GM12892 (cell line): Measurements from ENCODE around the gene SPATA25. TPM values are rescaled to one million over a fixed set of nuclear protein-coding genes. Genes with fewer than 3 reads are reported as not detected.
"Not testable (repeated sequence)": the region's sequence is repeated elsewhere in the genome, so short reads cannot be mapped to it uniquely, and the experiment has no call there.

Experiments
- DNase-seq: peaks from one replicate; pipeline ENCODE4 v3.0.0; 2011; ENCODE audit not compliant: insufficient read length
- FAIRE-seq: peaks from 2 replicates; lab custom pipeline; 2011; peaks lifted over from hg19 to GRCh38; lab: Jason Lieb, UNC
- POLR2A ChIP-seq: IDR thresholded peaks from 2 replicates; pipeline ENCODE4 v1.6.1; 2011; ENCODE audit warnings: low read depth, low read length, control low read depth
- POLR2AphosphoS5 ChIP-seq: IDR thresholded peaks from 2 replicates; pipeline ENCODE4 v1.6.1; 2011; ENCODE audit warnings: low read depth, low read length, control low read depth
- TAF1 ChIP-seq: IDR thresholded peaks from 2 replicates; pipeline ENCODE4 v1.6.1; 2011; ENCODE audit warnings: low read depth, mild to moderate bottlenecking, control low read depth, low read length, borderline replicate concordance
- polyA plus RNA-seq: library from polyadenylated mRNA; unstranded; fragments of >200 nt; gene quantifications from one replicate; pipeline ENCODE4 v1.2.1, GENCODE V29; 2012; ENCODE audit warnings: missing spikeins, inconsistent platforms; ENCODE audit not compliant: missing spikeins

Gene SPATA25, protein sequence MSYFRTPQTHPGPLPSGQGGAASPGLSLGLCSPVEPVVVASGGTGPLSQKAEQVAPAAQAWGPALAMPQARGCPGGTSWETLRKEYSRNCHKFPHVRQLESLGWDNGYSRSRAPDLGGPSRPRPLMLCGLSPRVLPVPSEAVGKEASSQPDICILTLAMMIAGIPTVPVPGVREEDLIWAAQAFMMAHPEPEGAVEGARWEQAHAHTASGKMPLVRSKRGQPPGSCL
- polyA plus RNA-seq = not detected

DNA sequence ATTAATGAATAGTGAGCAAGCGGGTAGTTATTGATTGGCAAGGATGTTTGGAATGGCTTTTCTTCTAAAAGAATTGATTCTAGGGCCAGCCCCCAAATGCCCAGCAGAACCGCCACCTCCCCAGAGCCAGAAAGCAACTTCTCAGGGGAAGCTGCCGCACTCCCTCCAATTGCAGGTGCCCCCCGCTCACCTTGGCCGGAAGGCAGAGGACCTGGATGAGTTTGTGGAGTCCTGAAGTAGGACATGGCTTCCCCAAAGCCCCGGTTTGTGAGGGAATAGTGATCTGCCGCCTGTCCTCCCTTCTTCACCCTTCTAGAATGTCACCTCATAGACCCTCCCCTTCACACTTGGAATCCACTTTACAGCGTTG is at the start of gene SPATA25:
Gene SPATA25 (minus strand): TSS at position 277 of the 370 bp plus-strand sequence. CDS start 32 bp downstream, at position 245.
- FAIRE-seq (no peak), DNase-seq (no peak)
- TF ChIP-seq POLR2A = no peak
- no peak for TF ChIP-seq TAF1
- no peak for TF ChIP-seq POLR2AphosphoS5

DNA sequence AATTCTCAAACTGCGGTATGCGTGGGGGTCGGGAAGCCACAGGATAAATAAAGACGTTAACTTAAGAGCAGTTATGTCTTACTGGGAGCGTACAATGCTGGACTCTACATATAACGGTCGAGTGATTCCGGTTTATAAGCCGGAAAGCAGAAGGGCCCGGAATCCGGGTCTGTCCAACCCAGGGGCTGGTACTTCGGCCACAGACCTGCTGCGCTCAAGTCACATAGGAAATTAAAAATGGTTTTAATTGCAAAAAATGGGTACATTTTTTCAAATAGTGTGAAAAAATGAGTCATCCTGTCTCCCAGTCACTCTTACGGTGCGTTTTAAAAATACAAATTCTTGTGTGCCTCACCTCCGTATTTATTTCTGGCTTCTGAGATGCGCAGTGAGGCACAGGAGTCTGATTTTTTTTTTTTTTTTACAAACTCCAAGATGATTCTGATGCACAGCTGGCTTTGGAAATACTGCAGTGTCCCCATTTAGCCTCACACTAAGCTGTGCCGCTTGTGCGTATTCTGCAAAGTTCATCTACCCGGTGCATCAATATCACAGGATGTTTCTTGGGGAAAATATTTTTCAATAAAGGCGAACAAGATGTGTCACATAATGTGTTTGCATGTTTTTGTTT is 48.1 kb upstream of the SPATA25 start:
- DNase-seq (no peak), FAIRE-seq (no peak)

DNA sequence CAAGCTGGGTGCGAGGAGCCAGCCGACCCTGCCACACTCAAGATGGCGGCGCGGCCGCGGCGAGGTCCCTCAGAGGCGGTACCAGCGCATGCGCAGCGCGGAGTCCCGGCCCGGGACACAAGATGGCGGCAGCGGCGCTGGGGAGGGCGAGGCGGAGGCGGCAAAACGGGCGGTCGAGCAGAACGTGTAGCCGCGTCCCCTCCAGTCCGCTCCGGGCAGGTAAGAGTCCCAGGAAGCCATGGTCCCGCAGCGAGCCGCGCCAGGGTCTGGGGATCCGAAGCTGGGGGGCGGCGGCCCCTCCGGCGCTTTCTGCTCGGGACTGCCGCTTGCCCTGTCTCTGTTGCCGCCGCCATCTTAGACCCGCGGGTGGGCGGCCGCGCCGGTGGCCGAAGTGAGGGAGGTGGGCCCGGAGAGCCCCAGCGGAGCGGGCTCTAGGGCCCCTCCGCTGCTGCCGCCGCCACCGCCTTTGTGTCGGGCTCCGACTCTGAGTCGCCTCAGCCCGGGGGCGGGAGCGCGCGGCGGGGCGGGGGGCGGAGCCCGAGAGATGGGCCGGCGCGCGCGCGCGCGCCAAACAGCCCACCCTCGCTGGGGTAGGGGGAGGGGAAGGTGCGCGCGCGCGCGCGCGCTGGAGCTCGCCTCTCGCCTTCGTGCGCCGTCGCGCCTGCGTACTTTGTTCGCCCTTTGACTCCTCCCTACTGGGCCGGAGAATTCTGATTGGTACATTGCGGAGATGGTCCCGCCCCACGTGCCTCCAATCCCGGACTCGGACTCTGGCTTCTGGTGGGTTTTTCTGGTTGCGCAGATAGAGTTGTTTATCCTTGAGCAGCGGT is 47.4 kb upstream of the SPATA25 start, which contains the start of gene PCIF1:
Gene PCIF1 (plus strand): TSS at position 98 of the 830 bp plus-strand sequence. CDS start 4,317 bp downstream, outside the sequence.
- DNase-seq (peak; percentile 98), FAIRE-seq (peak; percentile 85)
- TF ChIP-seq POLR2A (peak; percentile 92), TAF1 (peak; percentile 98), POLR2AphosphoS5 (peak; percentile 87)

More for the DNA sequence above, 48.1 kb upstream of the SPATA25 start:
- TF ChIP-seq TAF1 = no peak
- TF ChIP-seq POLR2AphosphoS5 = no peak; the same call in 1 of the 2 replicates
- TF ChIP-seq POLR2A = no peak

DNA sequence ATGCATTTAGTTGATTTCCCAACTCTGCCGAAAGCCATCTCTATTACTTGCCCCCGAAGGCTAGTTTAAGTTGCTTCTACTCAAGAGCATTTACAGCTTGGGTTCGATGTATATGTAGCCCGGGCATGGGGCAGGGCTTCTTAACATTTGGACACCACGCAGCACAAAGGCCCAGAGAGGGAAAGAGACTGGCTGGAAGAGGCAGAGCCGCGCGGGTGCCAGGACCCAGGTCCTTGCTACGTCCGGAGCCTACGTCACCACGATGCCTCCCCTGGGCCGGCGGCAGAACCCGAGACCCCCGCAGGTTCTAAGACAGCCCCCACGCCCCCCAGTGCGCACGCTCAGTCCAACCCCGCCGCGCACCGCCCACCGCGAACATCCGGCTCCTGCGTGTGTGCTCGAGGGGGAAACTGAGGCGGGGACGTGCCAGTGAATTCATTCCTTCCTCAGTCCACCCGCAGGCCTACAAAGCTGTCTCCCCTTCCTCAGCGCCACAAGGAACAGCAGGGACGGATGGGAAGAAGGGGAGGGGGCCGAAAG is 46.7 kb upstream of the SPATA25 start:
- no peak for TF ChIP-seq POLR2AphosphoS5
- TF ChIP-seq TAF1 = no peak
- TF ChIP-seq POLR2A = no peak
- DNase-seq = peak; percentile 46
- no peak for FAIRE-seq

DNA sequence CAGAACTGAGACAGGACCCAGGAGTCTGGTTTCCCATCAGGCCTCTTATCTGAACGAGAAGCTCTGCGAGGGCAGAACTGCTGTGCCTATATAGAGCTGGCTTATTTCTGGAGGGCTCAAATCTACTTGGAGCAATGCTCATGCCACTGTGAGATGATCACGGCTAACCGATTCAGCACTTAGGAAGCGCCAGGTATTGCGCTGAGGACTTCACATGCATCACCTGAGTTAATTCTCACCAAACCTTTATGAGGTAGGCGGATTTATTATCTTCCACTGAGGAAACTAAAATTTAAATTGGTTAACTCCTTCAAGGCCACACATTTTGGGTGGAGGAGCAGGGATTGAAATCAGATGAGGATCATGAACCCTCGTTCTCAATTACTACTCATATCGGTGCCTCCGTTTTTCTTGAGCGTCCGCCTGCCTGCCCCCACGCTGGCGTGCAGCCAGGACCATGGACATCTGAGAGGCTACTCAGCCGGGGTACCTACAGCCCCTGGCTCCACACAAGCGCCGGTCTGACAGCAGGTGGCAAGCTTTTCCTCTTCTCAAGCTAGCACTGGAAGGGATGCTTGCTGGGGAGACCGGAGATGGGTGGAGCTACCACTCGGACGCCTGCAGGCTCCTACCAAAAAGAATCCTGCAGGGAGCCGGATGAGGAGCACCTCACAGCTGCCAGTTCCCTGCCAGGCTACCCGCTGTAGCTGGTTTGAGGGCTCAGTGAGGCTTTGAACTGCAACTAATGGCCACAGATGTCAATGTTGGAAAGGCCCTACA is 46.0 kb upstream of the SPATA25 start:
- TF ChIP-seq POLR2A = no peak
- no peak for TF ChIP-seq TAF1
- no peak; the same call in 1 of the 2 replicates for TF ChIP-seq POLR2AphosphoS5
- peak; percentile 65 for DNase-seq
- FAIRE-seq = no peak

DNA sequence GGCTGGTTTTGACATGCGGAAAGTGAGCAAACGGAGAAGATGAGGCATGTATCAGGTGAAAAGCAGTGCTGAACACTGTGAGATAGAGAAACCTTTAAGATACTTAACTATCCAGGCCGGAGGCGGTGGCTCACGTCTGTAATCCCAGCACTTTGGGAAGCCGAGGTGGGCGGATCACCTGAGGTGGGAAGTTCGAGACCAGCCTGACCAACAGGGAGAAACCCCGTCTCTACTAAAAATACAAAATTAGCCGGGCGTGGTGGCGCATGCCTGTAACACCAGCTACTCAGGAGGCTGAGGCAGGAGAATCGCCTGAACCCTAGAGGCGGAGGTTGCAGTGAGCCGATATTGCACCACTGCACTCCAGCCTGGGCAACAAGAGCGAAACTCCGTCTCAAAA is 44.3 kb upstream of the SPATA25 start:
- FAIRE-seq = not testable (repeated sequence)

DNA sequence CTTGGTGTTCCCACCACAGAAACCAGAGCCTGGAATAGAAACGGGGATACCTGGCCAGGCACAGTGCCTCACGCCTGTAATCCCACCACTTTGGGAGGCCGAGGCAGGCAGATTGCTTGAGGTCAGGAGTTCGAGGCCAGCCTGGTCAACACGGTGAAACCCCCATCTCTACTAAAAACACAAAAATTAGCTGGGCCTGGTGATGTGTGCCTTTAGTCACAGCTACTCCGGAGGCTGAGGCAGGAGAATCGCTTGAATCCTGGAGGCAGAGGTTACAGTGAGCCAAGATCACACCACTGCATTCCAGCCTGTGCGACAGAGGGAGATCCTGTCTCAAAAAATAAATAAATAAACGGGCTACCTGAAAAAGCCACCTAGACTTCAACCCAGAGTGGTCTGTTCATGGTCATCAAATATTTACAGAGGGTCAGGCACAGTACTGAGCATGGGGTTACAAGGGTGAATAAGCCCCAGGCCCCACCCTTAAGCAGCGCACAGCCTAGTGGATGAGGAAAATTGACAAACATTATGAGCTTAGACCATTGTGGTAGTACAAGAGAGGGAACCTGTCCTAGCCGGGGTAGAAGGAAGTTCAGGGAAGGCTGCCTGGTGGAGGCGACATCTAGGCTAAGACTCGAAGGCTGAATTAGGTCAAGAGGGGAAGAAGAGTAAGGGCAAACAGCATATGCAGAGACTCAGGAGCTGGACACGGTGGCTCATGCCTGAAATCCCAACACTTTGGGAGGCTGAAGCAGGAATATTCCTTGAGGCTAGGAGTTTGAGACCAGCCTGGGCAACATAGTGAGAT is 39.9 kb upstream of the SPATA25 start:
- DNase-seq = no peak
- no peak for FAIRE-seq
- TF ChIP-seq POLR2A = no peak
- TF ChIP-seq TAF1 = no peak
- no peak for TF ChIP-seq POLR2AphosphoS5

More for the DNA sequence above, 44.3 kb upstream of the SPATA25 start:
- not testable (repeated sequence) for DNase-seq

DNA sequence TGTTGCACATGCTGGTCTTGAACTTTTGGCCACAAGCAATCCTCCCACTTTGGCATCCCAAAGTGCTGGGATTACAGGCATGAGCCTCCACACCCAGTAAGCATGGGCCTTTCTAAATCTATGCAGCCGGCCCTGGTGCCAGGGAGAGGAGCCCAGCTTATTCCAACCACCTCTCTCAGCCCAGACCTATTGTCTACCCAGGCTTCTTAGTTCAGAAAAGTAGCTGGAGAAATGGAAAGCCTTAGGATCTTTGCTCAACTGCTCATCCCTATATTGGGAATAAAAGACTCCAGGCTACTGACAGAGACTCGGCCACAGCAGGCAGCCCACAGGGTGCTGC is 39.3 kb upstream of the SPATA25 start:
- no peak for FAIRE-seq
- TF ChIP-seq POLR2AphosphoS5 (no peak), TAF1 (no peak), POLR2A (no peak)
- no peak for DNase-seq

DNA sequence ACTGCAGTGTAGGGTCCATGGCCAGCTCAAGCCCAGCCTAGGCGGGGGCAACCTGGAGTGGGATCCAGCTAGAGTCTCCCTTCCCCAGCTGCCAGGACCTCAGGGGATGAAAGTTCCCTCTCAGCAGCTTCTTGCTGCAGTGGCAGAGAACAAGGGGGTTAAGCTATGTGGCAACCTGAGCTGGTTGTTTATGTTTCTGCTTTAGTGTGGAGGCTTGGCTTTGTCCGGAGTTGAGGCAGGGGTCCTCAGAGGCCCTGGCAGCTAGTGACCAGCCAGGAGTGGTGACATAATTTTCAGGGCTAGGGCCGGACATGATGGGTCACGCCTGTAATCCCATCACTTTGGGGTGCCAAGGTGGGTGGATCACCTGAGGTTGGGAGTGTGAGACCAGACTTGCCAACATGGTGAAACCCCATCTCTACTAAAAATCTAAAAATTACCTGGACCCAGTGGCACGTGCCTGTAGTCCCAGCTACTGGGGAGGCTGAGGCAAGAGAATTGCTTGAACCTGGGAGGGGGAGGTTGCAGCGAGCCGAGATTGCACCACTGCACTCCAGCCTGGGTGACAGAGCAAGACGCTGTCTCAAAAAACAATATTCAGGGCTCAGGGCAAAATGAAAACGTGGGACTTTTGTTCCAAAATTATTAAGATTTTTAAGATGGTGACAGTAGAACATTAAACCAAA is 38.5 kb upstream of the SPATA25 start:
- FAIRE-seq (no peak), DNase-seq (no peak)
- no peak for TF ChIP-seq POLR2A
- no peak for TF ChIP-seq TAF1
- no peak for TF ChIP-seq POLR2AphosphoS5
